ENCODE results near the gene SHISA4.

The SHISA4 gene

DNA sequence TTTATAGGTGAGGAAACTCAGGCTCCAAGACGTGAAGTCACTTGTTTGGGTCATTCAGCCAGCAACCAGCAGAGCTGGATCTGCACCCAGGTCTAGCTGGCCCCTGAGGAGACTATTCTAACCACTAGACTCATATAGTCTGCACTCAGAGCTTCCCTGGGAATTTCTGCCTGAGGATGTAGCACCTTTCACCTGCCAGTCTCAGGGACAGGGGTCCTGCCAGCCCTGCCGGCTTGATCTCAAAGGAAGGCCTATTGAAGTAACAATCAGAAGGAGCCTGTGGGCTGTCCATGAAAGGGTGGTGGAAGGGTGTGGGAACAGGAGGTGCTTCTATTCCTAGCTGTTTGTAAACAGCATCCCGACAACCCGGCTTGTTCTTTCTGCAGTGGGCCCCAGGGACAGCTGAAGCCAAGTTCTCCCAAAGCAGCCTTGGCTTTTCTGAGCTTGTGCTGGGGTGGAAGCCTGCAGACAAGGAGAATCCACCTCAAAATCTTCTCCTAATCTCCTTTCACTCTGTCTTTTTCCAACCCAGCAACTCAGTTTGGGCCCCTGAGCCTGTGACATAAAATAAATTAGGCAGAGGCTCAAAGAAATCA is 49.8 kb downstream of the SHISA4 start:
- ChIA-PET POLR2A (interaction anchor here (0.7 kb wide), 1 partner anchor 34 kb away, joined by 6 read pairs; no protein-coding TSS in a partner anchor), CTCF (interaction anchor here (0.6 to 4.2 kb wide), 4 partner anchors 43 to 987 kb away, joined by 3 to 18 read pairs (median 4); no protein-coding TSS in a partner anchor)

DNA sequence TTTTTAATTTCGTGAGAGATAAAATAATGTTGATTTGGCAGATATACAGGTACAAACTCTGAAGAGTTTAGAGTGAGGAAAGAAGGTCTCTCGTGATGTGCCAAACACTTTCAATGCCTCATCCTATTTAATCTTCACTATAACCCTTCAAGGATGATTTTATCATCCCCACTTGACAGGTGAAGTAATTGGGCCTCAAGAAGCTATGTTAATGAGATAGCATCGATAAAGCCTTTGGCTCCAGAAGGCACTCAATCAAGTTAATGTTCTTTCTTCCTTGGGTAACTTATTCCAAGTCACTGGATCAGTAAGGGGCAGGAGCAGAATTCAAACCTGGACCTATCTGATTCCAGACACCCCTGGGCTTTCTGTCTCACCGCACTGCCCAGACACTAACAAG is 50.5 kb downstream of the SHISA4 start:
- no peaks in the 10 kb centered on the region for H3K4me1 ChIP-seq (ENCODE audit: control insufficient read depth, insufficient read depth, low read length)
- no peak overlapping the region for H3K4me3 ChIP-seq (ENCODE audit: low read depth, low read length)
- ChIA-PET CTCF (interaction anchor here (1.2 to 4.2 kb wide), 2 partner anchors 43 to 426 kb away, joined by 3 to 18 read pairs; no protein-coding TSS in a partner anchor), POLR2A (interaction anchor here (0.7 kb wide), 1 partner anchor 31 kb away, joined by 3 read pairs; no protein-coding TSS in a partner anchor)
- no peaks in the 10 kb centered on the region for H3K9me3 ChIP-seq (ENCODE audit: control insufficient read depth, insufficient read depth, low read depth, low read length)
- no peaks in the 10 kb centered on the region for H3K36me3 ChIP-seq (ENCODE audit: control insufficient read depth in 2 of 2, insufficient read depth in 1 of 2, low read length in 2 of 2)
- no peak overlapping the region for H3K27ac ChIP-seq (ENCODE audit: extremely low read depth, low read depth, low read length)
- TF ChIP-seq ZSCAN23 (tag by site-specific recombination; IDR thresholded peaks at IDR 0.05) (no peak), ZNF610 (tag by site-specific recombination; IDR thresholded peaks at IDR 0.05; ENCODE audit: borderline replicate concordance) (no peak), GFI1B (tag by site-specific recombination; IDR thresholded peaks at IDR 0.05) (no peak), ZNF37A (tag by site-specific recombination; IDR thresholded peaks at IDR 0.05) (no peak), MZF1 (tag by site-specific recombination; IDR thresholded peaks at IDR 0.05; ENCODE audit: borderline replicate concordance) (0 out of 2 replicates have a peak, but pooled peaks have one; percentile 23), ZXDB (tag by site-specific recombination; IDR thresholded peaks at IDR 0.05) (0 out of 2 replicates have a peak, but pooled peaks have one; percentile 31), HIC1 (tag by site-specific recombination; IDR thresholded peaks at IDR 0.05) (no peak), ZNF394 (tag by site-specific recombination; IDR thresholded peaks at IDR 0.05; ENCODE audit: borderline replicate concordance) (no peak), ZNF214 (tag by site-specific recombination; IDR thresholded peaks at IDR 0.05; ENCODE audit: borderline replicate concordance) (no peak)
- TF ChIP-seq, protein P1, sequence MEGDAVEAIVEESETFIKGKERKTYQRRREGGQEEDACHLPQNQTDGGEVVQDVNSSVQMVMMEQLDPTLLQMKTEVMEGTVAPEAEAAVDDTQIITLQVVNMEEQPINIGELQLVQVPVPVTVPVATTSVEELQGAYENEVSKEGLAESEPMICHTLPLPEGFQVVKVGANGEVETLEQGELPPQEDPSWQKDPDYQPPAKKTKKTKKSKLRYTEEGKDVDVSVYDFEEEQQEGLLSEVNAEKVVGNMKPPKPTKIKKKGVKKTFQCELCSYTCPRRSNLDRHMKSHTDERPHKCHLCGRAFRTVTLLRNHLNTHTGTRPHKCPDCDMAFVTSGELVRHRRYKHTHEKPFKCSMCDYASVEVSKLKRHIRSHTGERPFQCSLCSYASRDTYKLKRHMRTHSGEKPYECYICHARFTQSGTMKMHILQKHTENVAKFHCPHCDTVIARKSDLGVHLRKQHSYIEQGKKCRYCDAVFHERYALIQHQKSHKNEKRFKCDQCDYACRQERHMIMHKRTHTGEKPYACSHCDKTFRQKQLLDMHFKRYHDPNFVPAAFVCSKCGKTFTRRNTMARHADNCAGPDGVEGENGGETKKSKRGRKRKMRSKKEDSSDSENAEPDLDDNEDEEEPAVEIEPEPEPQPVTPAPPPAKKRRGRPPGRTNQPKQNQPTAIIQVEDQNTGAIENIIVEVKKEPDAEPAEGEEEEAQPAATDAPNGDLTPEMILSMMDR (tag by site-specific recombination; IDR thresholded peaks at IDR 0.05) = no peak
- TF ChIP-seq, protein P2, sequence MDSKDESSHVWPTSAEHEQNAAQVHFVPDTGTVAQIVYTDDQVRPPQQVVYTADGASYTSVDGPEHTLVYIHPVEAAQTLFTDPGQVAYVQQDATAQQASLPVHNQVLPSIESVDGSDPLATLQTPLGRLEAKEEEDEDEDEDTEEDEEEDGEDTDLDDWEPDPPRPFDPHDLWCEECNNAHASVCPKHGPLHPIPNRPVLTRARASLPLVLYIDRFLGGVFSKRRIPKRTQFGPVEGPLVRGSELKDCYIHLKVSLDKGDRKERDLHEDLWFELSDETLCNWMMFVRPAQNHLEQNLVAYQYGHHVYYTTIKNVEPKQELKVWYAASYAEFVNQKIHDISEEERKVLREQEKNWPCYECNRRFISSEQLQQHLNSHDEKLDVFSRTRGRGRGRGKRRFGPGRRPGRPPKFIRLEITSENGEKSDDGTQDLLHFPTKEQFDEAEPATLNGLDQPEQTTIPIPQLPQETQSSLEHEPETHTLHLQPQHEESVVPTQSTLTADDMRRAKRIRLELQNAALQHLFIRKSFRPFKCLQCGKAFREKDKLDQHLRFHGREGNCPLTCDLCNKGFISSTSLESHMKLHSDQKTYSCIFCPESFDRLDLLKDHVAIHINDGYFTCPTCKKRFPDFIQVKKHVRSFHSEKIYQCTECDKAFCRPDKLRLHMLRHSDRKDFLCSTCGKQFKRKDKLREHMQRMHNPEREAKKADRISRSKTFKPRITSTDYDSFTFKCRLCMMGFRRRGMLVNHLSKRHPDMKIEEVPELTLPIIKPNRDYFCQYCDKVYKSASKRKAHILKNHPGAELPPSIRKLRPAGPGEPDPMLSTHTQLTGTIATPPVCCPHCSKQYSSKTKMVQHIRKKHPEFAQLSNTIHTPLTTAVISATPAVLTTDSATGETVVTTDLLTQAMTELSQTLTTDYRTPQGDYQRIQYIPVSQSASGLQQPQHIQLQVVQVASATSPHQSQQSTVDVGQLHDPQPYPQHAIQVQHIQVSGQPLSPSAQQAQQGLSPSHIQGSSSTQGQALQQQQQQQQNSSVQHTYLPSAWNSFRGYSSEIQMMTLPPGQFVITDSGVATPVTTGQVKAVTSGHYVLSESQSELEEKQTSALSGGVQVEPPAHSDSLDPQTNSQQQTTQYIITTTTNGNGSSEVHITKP (tag by site-specific recombination; IDR thresholded peaks at IDR 0.05) = 0 out of 2 replicates have a peak, but pooled peaks have one; percentile 39

More for the DNA sequence above, 49.8 kb downstream of the SHISA4 start:
- Histone ChIP-seq H3K27ac (ENCODE audit: extremely low read depth, low read depth, low read length) (no peak overlapping the region), H3K36me3 (ENCODE audit: control insufficient read depth in 2 of 2, insufficient read depth in 1 of 2, low read length in 2 of 2) (no peaks in the 10 kb centered on the region), H3K9me3 (ENCODE audit: control insufficient read depth, insufficient read depth, low read depth, low read length) (no peaks in the 10 kb centered on the region), H3K4me1 (ENCODE audit: control insufficient read depth, insufficient read depth, low read length) (no peaks in the 10 kb centered on the region), H3K4me3 (ENCODE audit: low read depth, low read length) (no peak overlapping the region)
- TF ChIP-seq, protein P3, sequence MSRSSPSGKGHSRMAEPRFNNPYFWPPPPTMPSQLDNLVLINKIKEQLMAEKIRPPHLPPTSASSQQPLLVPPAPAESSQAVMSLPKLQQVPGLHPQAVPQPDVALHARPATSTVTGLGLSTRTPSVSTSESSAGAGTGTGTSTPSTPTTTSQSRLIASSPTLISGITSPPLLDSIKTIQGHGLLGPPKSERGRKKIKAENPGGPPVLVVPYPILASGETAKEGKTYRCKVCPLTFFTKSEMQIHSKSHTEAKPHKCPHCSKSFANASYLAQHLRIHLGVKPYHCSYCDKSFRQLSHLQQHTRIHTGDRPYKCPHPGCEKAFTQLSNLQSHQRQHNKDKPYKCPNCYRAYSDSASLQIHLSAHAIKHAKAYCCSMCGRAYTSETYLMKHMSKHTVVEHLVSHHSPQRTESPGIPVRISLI (tag by site-specific recombination; IDR thresholded peaks at IDR 0.05) = no peak
- TF ChIP-seq ZFP69B (tag by site-specific recombination; IDR thresholded peaks at IDR 0.05) (peak; percentile 63; the same call in 1 of the 2 replicates), REPIN1 (tag by site-specific recombination; IDR thresholded peaks at IDR 0.05; ENCODE audit: low read depth) (no peak), FEZF1 (tag by site-specific recombination; IDR thresholded peaks at IDR 0.05) (no peak), ZSCAN23 (tag by site-specific recombination; IDR thresholded peaks at IDR 0.05) (no peak), ZNF660 (tag by site-specific recombination; IDR thresholded peaks at IDR 0.05) (no peak), ZNF692 (tag by site-specific recombination; IDR thresholded peaks at IDR 0.05) (0 out of 2 replicates have a peak, but pooled peaks have one; percentile 17)
- TF ChIP-seq, protein P4, sequence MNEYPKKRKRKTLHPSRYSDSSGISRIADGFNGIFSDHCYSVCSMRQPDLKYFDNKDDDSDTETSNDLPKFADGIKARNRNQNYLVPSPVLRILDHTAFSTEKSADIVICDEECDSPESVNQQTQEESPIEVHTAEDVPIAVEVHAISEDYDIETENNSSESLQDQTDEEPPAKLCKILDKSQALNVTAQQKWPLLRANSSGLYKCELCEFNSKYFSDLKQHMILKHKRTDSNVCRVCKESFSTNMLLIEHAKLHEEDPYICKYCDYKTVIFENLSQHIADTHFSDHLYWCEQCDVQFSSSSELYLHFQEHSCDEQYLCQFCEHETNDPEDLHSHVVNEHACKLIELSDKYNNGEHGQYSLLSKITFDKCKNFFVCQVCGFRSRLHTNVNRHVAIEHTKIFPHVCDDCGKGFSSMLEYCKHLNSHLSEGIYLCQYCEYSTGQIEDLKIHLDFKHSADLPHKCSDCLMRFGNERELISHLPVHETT (tag by site-specific recombination; IDR thresholded peaks at IDR 0.05) = no peak

Data from HEK293 (cell line).